GM12878 (cell line): ENCODE data around the gene DTNA. TPM values are rescaled to one million over a fixed set of nuclear protein-coding genes. Genes with fewer than 3 reads are reported as not detected.

Source experiments
- ATAC-seq: fragments of 200-7000 bp; cut with Tn5 transposase; 3 replicates; pipeline ENCODE4 v1.9.1; 2020; ENCODE audit warnings: mild to moderate bottlenecking, moderate library complexity
- BruUV-seq: library from RNA; stranded (reverse); fragments of 400-500 nt; replicated peaks from 2 replicates; lab custom pipeline; 2021; lab: Mats Ljungman, UMichigan
- CTCF ChIA-PET: fragments of 300-600 bp; sonication (Branson Sonifier 250); formaldehyde crosslinking; extraction: SDS; loops from one replicate; lab custom pipeline; 2021; ENCODE audit warnings: inconsistent platforms; lab: Yijun Ruan, JAX
- POLR2A ChIA-PET: fragments of 350-600 bp; formaldehyde crosslinking; extraction: SDS; loops from one replicate; lab custom pipeline; 2021; ENCODE audit warnings: inconsistent platforms; lab: Charles Lee
- RAD21 ChIA-PET: fragments of 300-600 bp; sonication (Branson Sonifier 250); formaldehyde crosslinking; loops from one replicate; lab custom pipeline; 2023; ENCODE audit warnings: antibody characterized with exemption; ENCODE audit not compliant: unreplicated experiment; lab: Charles Lee
- SMC1A ChIA-PET: fragments of 300-600 bp; sonication (Branson Sonifier 250); formaldehyde crosslinking; loops from one replicate; lab custom pipeline; 2023; ENCODE audit not compliant: unreplicated experiment, uncharacterized antibody; lab: Charles Lee
- DNase-seq: peaks from one replicate; pipeline ENCODE4 v3.0.0-alpha.2; 2011; ENCODE audit warnings: low read depth, low spot score
- FAIRE-seq: peaks from 3 replicates; lab custom pipeline; 2011; peaks lifted over from hg19 to GRCh38; lab: Jason Lieb, UNC
- H2AFZ ChIP-seq: 2 replicates; pipeline ENCODE4 v1.6.0; 2011; ENCODE audit warnings: low read depth, low read length, control low read depth; ENCODE audit not compliant: control insufficient read depth
- H3K27ac ChIP-seq: 2 replicates; pipeline ENCODE4 v1.5.1; 2011; ENCODE audit warnings: control low read depth; ENCODE audit not compliant: control insufficient read depth, insufficient read depth
- H3K27me3 ChIP-seq, 2 experiments: replicated peaks in 1 of 2; 2 replicates each; pipeline versions ENCODE4 v1.6.0 to v1.6.1; 2011; ENCODE audit warnings: low read length in 1 of 2; ENCODE audit not compliant: control insufficient read depth in 2 of 2, insufficient read depth in 2 of 2
- H3K36me3 ChIP-seq, 2 experiments: 2 replicates each; pipeline ENCODE4 v1.5.1; 2011; ENCODE audit warnings: low read length in 1 of 2; ENCODE audit not compliant: control insufficient read depth in 2 of 2, insufficient read depth in 2 of 2
- H3K4me1 ChIP-seq: 2 replicates; pipeline ENCODE4 v1.6.1; 2011; ENCODE audit warnings: mild to moderate bottlenecking, low read length, moderate library complexity, mixed read lengths; ENCODE audit not compliant: control insufficient read depth, insufficient read depth
- H3K4me2 ChIP-seq: 2 replicates; pipeline ENCODE4 v1.6.0; 2011; ENCODE audit warnings: control low read depth; ENCODE audit not compliant: control insufficient read depth, insufficient read depth
- H3K4me3 ChIP-seq: fragments of 200-600 bp; sonication (generic); 2 replicates; pipeline ENCODE4 v1.5.1; 2016
- H3K79me2 ChIP-seq: 2 replicates; pipeline ENCODE4 v1.6.0; 2011; ENCODE audit warnings: low read length; ENCODE audit not compliant: control insufficient read depth, insufficient read depth
- H3K9ac ChIP-seq: 2 replicates; pipeline ENCODE4 v1.8.0; 2011; ENCODE audit warnings: low read length, control low read depth, mixed read lengths; ENCODE audit not compliant: control insufficient read depth, insufficient read depth
- H3K9me3 ChIP-seq: replicated peaks from 3 replicates; pipeline ENCODE4 v1.5.1; 2011; ENCODE audit warnings: mild to moderate bottlenecking, low read length; ENCODE audit not compliant: control insufficient read depth, insufficient read depth
- H4K20me1 ChIP-seq: 2 replicates; pipeline ENCODE4 v1.6.0; 2011; ENCODE audit not compliant: control insufficient read depth, insufficient read depth
- POLR2AphosphoS2 ChIP-seq: IDR thresholded peaks from 2 replicates; pipeline ENCODE4 v1.6.1; 2011; ENCODE audit warnings: low read depth, mild to moderate bottlenecking, low read length, improper control_type of control experiment, moderate library complexity
- SUZ12 ChIP-seq: fragments of 200-600 bp; sonication (generic); IDR thresholded peaks from one replicate; pipeline ENCODE4 v1.6.1; 2018; ENCODE audit warnings: antibody characterized with exemption, mild to moderate bottlenecking; ENCODE audit not compliant: unreplicated experiment
- WRNIP1 ChIP-seq: IDR thresholded peaks from 2 replicates; pipeline ENCODE4 v1.6.1; 2011; ENCODE audit warnings: low read depth, low read length, improper control_type of control experiment, borderline replicate concordance
- WGBS: methylation state at CpG from one replicate; pipeline ENCODE4 v1.1.6; 2016; ENCODE audit warnings: low lambda C conversion rate; ENCODE audit not compliant: insufficient replicate concordance, insufficient coverage; ENCODE audit errors: missing lambda C conversion rate; 5-methylcytosine and 5-hydroxymethylcytosine counted together
- in situ Hi-C: fragments of 300-500 bp; cut with MboI; formaldehyde crosslinking; loops from 9 replicates; pipeline ENCODE4 v1.14.3; 2018; ENCODE audit warnings: mixed read lengths
- intact Hi-C: fragments of 100-400 bp; cut with micrococcal nuclease; formaldehyde crosslinking; loops from one replicate; pipeline ENCODE4 v1.14.2; 2022; ENCODE audit not compliant: unreplicated experiment
- polyA plus RNA-seq, 11 experiments: library from polyadenylated mRNA; depleted of rRNA in 4 of 11; unstranded in 6 of 11; stranded (reverse) in 5 of 11; fragments of >200 nt; fragmentation: Nextera tagmentation in 4 of 11; fragmentation: Illumina TruSeq in 1 of 11; extraction: Ambion mirVana in 4 of 11; extraction: Trizol in 1 of 11; gene quantifications; 1 replicate in 1 of 11; 2 replicates in 10 of 11; pipeline versions ENCODE4 v1.2.1 to v1.2.3, GENCODE V29; 2011 to 2016; ENCODE audit warnings: inconsistent platforms in 2 of 11, missing spikeins in 2 of 11, low read depth in 1 of 11
- total RNA-seq, 4 experiments: library from RNA; depleted of rRNA in 3 of 4; stranded (reverse); fragments of >200 nt in 3 of 4; fragmentation: Illumina TruSeq in 1 of 4; extraction: Trizol in 1 of 4; gene quantifications; 2 replicates each; pipeline versions ENCODE4 v1.2.1 to v1.2.3, GENCODE V29; 2013 to 2021

The DTNA gene
- total and polyA plus RNA-seq, 10 of the 15 experiments (the other 5 are each of a cell fraction or from before 2014, with no cell fraction given) = 0.26 to 8.6 (median 0.53) TPM

DNA sequence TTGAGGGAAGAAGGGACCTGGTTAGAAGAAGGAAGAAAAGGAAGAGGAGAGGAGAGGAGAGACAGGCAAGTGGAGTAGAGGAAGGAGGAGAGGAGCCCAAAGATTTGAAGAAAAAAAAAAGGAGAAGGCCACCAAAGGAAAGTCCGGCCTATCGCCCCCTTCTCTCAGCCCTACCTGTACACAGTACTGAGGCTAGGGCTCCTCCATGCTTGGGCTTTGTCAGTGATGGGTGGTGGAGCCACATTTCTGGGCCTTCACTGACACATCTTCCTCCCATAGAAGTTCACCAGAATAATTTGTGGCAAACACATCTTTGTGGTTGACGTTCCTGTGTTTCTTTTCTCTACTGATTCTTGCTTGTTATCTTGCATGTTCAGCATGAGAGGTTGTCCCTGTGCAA, 125.4 kb downstream of the DTNA start:
- CTCF ChIA-PET = no interaction called here
- RAD21 ChIA-PET = no interaction called here
- Histone ChIP-seq H3K27ac (no peak overlapping the region), H2AFZ (no peak overlapping the region), H3K79me2 (no peaks in the 10 kb centered on the region), H4K20me1 (no peaks in the 10 kb centered on the region), H3K36me3 (no peaks in the 10 kb centered on the region), H3K27me3 (no peaks in the 10 kb centered on the region), H3K9ac (no peak overlapping the region), H3K4me2 (no peak overlapping the region), H3K4me3 (no peak overlapping the region), H3K9me3 (no peaks in the 10 kb centered on the region), H3K4me1 (no peaks in the 10 kb centered on the region)
- ATAC-seq (no peak), DNase-seq (no peak), FAIRE-seq (no peak)
- intact Hi-C loops = no loop called here
- POLR2A ChIA-PET = no interaction called here
- in situ Hi-C loops = no loop called here
- SMC1A ChIA-PET = interaction anchor here (1.9 kb wide), 1 partner anchor 9 kb away, joined by 4 read pairs; no protein-coding TSS in a partner anchor
- no TSS peak for BruUV-seq
- WGBS = 11% methylated on average over 3 of the region's 3 CpGs
- TF ChIP-seq WRNIP1 = no peak

DNA sequence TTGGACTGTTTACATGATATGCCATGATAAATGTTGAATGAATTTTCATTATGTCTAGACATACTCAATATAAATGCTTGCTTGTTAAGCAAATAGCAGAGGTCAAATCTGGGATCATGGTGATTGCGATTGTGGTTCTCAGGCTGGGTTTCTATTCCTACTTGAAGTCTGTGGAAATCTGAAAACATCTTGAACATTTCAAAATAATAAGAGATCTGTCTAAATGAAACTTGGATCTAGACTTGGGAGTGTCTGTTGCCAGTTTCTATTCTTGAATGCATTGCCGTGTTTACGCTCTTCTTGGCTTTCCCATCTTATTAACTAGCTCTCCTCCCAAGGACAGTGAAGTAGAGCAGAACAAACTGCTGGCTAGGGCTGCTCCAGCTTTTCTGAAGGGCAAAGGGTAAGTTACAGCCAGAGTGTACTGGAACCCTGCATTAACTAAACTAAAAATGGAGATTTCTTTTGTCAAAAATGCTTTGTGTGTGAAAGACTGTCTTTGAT, 127.7 kb downstream of the DTNA start:
- H3K9ac ChIP-seq = no peak overlapping the region
- POLR2A ChIA-PET = no interaction called here
- TF ChIP-seq POLR2AphosphoS2 = no peak
- TF ChIP-seq SUZ12 = no peak
- TF ChIP-seq, all 136 proteins: peak for 0
- H3K79me2 ChIP-seq = no peaks in the 10 kb centered on the region
- H3K27me3 ChIP-seq = no peaks in the 10 kb centered on the region
- no TSS peak for BruUV-seq
- ATAC-seq (no peak), DNase-seq (no peak), FAIRE-seq (no peak)
- no peak overlapping the region for H3K4me2 ChIP-seq
- no peaks in the 10 kb centered on the region for H4K20me1 ChIP-seq
- no peak overlapping the region for H3K4me3 ChIP-seq
- no peak overlapping the region for H3K27ac ChIP-seq
- no peak overlapping the region for H2AFZ ChIP-seq
- H3K9me3 ChIP-seq = no peaks in the 10 kb centered on the region
- SMC1A ChIA-PET = no interaction called here
- no peaks in the 10 kb centered on the region for H3K4me1 ChIP-seq
- 77% methylated on average over 3 of the region's 3 CpGs for WGBS
- intact Hi-C loops = no loop called here
- RAD21 ChIA-PET = no interaction called here
- in situ Hi-C loops = no loop called here
- CTCF ChIA-PET = no interaction called here
- H3K36me3 ChIP-seq = no peaks in the 10 kb centered on the region
